HepG2 (cell line): ENCODE data around the gene DUOXA1. TPM values are rescaled to one million over a fixed set of nuclear protein-coding genes. Genes with fewer than 3 reads are reported as not detected.

ENCODE experiments used
- BCL6 ChIP-seq: IDR thresholded peaks from 2 replicates; pipeline ENCODE4 v1.6.1; 2016; ENCODE audit warnings: missing genetic modification reagents, missing compliant biosample characterization
- EP300 ChIP-seq, 3 experiments: sonication (generic) in 1 of 3; formaldehyde crosslinking in 1 of 3; IDR thresholded peaks; 2 replicates each; pipeline versions ENCODE4 v1.5.1 to v1.6.1; 2011 to 2020; ENCODE audit warnings: low read depth in 2 of 3, low read length in 2 of 3, borderline replicate concordance in 1 of 3, improper control_type of control experiment in 1 of 3, mild to moderate bottlenecking in 1 of 3, missing genetic modification reagents in 1 of 3, moderate library complexity in 1 of 3
- GABPB1 ChIP-seq: IDR thresholded peaks from 2 replicates; pipeline ENCODE4 v1.6.1; 2016; ENCODE audit warnings: mild to moderate bottlenecking, missing genetic modification reagents, moderate library complexity, missing compliant biosample characterization
- HNF4A ChIP-seq: sonication (generic); formaldehyde crosslinking; IDR thresholded peaks from 2 replicates; pipeline ENCODE4 v1.4.0; 2020; ENCODE audit warnings: missing genetic modification reagents
- SRSF9 ChIP-seq: fragments of 200-400 bp; formaldehyde crosslinking; IDR thresholded peaks from 2 replicates; pipeline ENCODE4 v1.6.1; 2018; ENCODE audit warnings: borderline replicate concordance, mild to moderate bottlenecking, low read depth, low read length; ENCODE audit not compliant: insufficient read depth, poor library complexity, severe bottlenecking
- polyA plus RNA-seq, 8 experiments: library from polyadenylated mRNA; depleted of rRNA in 3 of 8; stranded (reverse) in 7 of 8; unstranded in 1 of 8; fragments of >200 nt; fragmentation: Illumina TruSeq in 4 of 8; extraction: Trizol in 4 of 8; gene quantifications; 2 replicates each; pipeline versions ENCODE4 v1.2.1 to v1.2.3, GENCODE V29; 2011 to 2016; ENCODE audit warnings: low read depth in 4 of 8, missing spikeins in 1 of 8, mixed read lengths in 1 of 8; ENCODE audit not compliant: insufficient read depth in 1 of 8
- total RNA-seq, 5 experiments: library from RNA; depleted of rRNA; stranded (reverse); fragments of >200 nt; fragmentation: Illumina TruSeq; extraction: Trizol; gene quantifications; 2 replicates each; pipeline ENCODE4 v1.2.3, GENCODE V29; 2016; ENCODE audit warnings: low read depth in 1 of 5
- TF ChIP-seq, protein P1 (sequence below): IDR thresholded peaks from 2 replicates; pipeline ENCODE4 v1.4.0; 2020; ENCODE audit warnings: mild to moderate bottlenecking, missing genetic modification reagents
- TF ChIP-seq, protein P2 (sequence below): sonication (generic); formaldehyde crosslinking; conservative IDR thresholded peaks from 2 replicates; pipeline ENCODE4 v1.8.1; 2023; ENCODE audit warnings: missing genetic modification reagents
- TF ChIP-seq, protein P3 (sequence below): sonication (generic); formaldehyde crosslinking; IDR thresholded peaks from 2 replicates; pipeline ENCODE4 v1.5.1; 2020; ENCODE audit warnings: mild to moderate bottlenecking, missing genetic modification reagents
- TF ChIP-seq, protein P4 (sequence below): sonication (generic); formaldehyde crosslinking; IDR thresholded peaks from 2 replicates; pipeline ENCODE4 v1.5.1; 2020; ENCODE audit warnings: missing genetic modification reagents, mild to moderate bottlenecking, borderline replicate concordance

Gene DUOXA1
- total and polyA plus RNA-seq, 2 of the 13 experiments (the other 11 are each of a cell fraction or from before 2014, with no cell fraction given), result not detected

DNA sequence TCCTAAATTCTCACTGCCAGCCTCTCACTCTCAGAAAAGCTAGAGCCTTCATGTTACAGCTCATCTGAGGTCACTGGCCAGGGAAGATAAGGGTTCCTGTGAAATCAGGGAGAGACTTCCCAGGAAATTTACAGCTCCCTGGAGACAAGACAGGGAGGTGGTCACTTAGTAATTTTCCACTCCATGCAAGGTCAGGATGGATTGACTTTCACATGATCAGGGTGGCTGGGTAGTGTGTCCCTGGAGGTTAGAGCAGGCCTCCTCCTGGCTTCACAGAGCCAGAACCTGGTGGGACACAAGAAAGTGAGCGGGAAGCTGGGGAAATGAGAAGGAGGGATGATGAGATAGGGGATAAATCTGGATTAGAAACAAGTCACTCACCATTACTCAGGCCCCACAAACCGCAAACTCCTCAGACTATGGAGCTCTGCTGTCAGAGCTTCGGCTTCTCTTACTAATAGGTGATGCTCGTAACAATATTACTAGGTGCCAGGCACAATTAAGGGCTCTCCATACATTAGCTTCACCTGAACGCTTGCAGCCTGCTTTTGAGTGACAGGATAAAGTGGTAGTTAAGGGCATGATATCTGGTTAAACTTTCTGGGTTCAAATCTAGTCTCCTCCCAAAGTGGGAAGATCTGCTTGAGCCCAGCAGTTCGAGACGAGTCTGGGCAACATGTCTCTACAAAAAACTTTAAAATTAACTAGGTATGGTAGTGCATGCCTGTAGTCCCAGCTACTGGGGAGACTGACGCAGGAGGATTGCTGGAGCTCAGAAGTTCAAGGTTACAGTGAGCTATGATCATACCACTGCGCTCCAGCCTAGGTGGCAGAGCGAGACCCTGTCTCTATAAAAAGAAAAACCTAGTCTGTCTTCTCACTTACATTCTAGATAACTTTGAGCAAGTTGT, 40.6 kb downstream of the DUOXA1 start (continued):
- TF ChIP-seq, protein P1, sequence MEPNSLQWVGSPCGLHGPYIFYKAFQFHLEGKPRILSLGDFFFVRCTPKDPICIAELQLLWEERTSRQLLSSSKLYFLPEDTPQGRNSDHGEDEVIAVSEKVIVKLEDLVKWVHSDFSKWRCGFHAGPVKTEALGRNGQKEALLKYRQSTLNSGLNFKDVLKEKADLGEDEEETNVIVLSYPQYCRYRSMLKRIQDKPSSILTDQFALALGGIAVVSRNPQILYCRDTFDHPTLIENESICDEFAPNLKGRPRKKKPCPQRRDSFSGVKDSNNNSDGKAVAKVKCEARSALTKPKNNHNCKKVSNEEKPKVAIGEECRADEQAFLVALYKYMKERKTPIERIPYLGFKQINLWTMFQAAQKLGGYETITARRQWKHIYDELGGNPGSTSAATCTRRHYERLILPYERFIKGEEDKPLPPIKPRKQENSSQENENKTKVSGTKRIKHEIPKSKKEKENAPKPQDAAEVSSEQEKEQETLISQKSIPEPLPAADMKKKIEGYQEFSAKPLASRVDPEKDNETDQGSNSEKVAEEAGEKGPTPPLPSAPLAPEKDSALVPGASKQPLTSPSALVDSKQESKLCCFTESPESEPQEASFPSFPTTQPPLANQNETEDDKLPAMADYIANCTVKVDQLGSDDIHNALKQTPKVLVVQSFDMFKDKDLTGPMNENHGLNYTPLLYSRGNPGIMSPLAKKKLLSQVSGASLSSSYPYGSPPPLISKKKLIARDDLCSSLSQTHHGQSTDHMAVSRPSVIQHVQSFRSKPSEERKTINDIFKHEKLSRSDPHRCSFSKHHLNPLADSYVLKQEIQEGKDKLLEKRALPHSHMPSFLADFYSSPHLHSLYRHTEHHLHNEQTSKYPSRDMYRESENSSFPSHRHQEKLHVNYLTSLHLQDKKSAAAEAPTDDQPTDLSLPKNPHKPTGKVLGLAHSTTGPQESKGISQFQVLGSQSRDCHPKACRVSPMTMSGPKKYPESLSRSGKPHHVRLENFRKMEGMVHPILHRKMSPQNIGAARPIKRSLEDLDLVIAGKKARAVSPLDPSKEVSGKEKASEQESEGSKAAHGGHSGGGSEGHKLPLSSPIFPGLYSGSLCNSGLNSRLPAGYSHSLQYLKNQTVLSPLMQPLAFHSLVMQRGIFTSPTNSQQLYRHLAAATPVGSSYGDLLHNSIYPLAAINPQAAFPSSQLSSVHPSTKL (CRISPR knock-in tag), result 0 out of 2 replicates have a peak, but pooled peaks have one; percentile 44
- no peak for TF ChIP-seq GABPB1 (CRISPR knock-in tag)
- peak in 1 of 2 experiments; percentile 56; a peak in 1 of 4 replicates for TF ChIP-seq EP300 (IDR thresholded peaks at IDR 0.05; ENCODE audit: low read depth in 2 of 2, low read length in 2 of 2)
- TF ChIP-seq EP300 (CRISPR knock-in tag; IDR thresholded peaks at IDR 0.05; ENCODE audit: borderline replicate concordance), result no peak
- TF ChIP-seq, protein P2, sequence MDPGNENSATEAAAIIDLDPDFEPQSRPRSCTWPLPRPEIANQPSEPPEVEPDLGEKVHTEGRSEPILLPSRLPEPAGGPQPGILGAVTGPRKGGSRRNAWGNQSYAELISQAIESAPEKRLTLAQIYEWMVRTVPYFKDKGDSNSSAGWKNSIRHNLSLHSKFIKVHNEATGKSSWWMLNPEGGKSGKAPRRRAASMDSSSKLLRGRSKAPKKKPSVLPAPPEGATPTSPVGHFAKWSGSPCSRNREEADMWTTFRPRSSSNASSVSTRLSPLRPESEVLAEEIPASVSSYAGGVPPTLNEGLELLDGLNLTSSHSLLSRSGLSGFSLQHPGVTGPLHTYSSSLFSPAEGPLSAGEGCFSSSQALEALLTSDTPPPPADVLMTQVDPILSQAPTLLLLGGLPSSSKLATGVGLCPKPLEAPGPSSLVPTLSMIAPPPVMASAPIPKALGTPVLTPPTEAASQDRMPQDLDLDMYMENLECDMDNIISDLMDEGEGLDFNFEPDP, result no peak
- TF ChIP-seq, protein P3, sequence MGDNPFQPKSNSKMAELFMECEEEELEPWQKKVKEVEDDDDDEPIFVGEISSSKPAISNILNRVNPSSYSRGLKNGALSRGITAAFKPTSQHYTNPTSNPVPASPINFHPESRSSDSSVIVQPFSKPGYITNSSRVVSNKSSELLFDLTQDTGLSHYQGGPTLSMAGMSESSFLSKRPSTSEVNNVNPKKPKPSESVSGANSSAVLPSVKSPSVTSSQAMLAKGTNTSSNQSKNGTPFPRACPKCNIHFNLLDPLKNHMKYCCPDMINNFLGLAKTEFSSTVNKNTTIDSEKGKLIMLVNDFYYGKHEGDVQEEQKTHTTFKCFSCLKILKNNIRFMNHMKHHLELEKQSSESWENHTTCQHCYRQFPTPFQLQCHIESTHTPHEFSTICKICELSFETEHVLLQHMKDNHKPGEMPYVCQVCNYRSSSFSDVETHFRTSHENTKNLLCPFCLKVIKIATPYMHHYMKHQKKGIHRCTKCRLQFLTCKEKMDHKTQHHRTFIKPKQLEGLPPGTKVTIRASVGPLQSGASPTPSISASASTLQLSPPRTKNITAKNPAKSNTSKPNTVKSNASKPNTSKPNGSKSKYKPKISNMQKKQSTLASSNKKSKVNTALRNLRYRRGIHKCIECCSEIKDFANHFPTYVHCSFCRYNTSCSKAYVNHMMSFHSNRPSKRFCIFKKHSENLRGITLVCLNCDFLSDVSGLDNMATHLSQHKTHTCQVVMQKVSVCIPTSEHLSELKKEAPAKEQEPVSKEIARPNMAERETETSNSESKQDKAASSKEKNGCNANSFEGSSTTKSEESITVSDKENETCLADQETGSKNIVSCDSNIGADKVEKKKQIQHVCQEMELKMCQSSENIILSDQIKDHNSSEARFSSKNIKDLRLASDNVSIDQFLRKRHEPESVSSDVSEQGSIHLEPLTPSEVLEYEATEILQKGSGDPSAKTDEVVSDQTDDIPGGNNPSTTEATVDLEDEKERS (CRISPR knock-in tag), result no peak
- TF ChIP-seq SRSF9, result no peak
- TF ChIP-seq BCL6 (CRISPR knock-in tag), result 0 out of 2 replicates have a peak, but pooled peaks have one; percentile 14
- TF ChIP-seq HNF4A (CRISPR knock-in tag), result peak; percentile 51; the same call in 1 of the 2 replicates
- TF ChIP-seq, protein P4, sequence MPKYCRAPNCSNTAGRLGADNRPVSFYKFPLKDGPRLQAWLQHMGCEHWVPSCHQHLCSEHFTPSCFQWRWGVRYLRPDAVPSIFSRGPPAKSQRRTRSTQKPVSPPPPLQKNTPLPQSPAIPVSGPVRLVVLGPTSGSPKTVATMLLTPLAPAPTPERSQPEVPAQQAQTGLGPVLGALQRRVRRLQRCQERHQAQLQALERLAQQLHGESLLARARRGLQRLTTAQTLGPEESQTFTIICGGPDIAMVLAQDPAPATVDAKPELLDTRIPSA (CRISPR knock-in tag), result no peak
